Peyer's patch (tissue), 4 donors: ENCODE measurements around the gene ALKBH6.

Experiments
- CTCF ChIP-seq, 6 experiments: fragments of 450-650 bp in 4 of 6; fragments of 200-600 bp in 2 of 6; sonication (generic) in 1 of 6; IDR thresholded peaks; one replicate each; pipeline ENCODE4 v1.5.1; 2017 to 2019; ENCODE audit warnings: antibody characterized with exemption in 6 of 6, mild to moderate bottlenecking in 3 of 6, moderate library complexity in 1 of 6
- POLR2A ChIP-seq, 2 donors: fragments of 450-650 bp; IDR thresholded peaks; one replicate each; pipeline ENCODE4 v1.5.1; 2017; ENCODE audit warnings: antibody characterized with exemption in 2 of 2, mild to moderate bottlenecking in 2 of 2, moderate library complexity in 2 of 2

DNA sequence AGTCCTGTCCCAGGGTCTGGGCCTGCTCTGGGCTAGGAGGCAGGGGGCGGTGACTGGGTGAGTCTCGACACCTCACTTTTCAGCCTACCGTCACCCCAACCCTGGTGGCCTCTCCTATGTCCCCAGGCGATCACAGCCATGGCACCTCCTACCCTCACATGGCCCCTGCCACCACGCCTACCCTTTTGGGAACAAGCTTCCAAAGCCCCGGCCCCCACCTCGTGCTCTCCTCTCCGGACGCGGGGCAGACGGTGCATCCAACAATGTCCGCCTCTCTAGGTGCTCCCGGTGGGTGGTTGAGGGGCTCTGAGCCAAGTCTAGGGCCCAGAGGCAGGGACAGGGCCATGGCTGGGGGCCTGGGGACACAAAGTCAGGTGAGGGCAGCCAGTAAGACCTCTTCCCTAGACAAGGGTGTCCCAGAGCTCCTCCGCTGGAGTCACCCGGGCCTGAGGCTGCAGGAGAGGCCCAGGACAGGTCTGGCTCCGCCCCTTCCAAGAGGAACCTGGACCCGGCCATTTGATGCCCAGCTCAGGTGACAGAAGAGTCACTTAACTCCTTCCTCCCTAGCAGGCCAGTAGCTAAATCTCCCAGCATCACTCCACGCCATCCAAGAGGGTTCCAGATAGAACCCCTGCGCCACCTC lies 5.6 kb downstream of the ALKBH6 start, which contains the start of gene SYNE4:
- no peak for TF ChIP-seq CTCF (IDR thresholded peaks at IDR 0.05)
- peak in 1 of 2 donors; percentile 31 for TF ChIP-seq POLR2A (IDR thresholded peaks at IDR 0.05)
